Panc1 (cell line): ENCODE measurements around the gene AQP7. TPM values are rescaled to one million over a fixed set of nuclear protein-coding genes. Genes with fewer than 3 reads are reported as not detected.
A peak's percentile ranks its signal among the peaks of the same experiment; 100 is the strongest.

ENCODE experiments used
- ATAC-seq: fragments of 200-7000 bp; cut with Tn5 transposase; 2 replicates; pipeline ENCODE4 v1.9.1; 2020; ENCODE audit warnings: mild to moderate bottlenecking, moderate library complexity
- BruUV-seq: library from RNA; stranded (reverse); fragments of 400-500 nt; replicated peaks from 2 replicates; lab custom pipeline; 2021; lab: Mats Ljungman, UMichigan
- CTCF ChIA-PET: fragments of 300-600 bp; sonication (Branson Sonifier 250); formaldehyde crosslinking; loops from one replicate; lab custom pipeline; 2022; ENCODE audit warnings: antibody characterized with exemption; lab: Charles Lee
- POLR2A ChIA-PET: fragments of 300-600 bp; sonication (Branson Sonifier 250); formaldehyde crosslinking; loops from one replicate; lab custom pipeline; 2022; ENCODE audit warnings: antibody characterized with exemption; lab: Charles Lee
- DNase-seq: peaks from one replicate; pipeline ENCODE4 v3.0.0-alpha.2; 2010; ENCODE audit warnings: low read depth, low spot score
- H3K27ac ChIP-seq: 2 replicates; pipeline ENCODE4 v1.5.1; 2011; ENCODE audit warnings: mild to moderate bottlenecking, low read length, inconsistent platforms
- H3K27me3 ChIP-seq: fragments of 200-500 bp; sonication (Bioruptor generic); 2 replicates; pipeline ENCODE4 v1.6.0; 2014; ENCODE audit warnings: low read length, inconsistent platforms; ENCODE audit not compliant: control insufficient read depth, insufficient read depth
- H3K36me3 ChIP-seq: fragments of 200-500 bp; sonication (Bioruptor generic); 2 replicates; pipeline ENCODE4 v1.5.1; 2014; ENCODE audit warnings: inconsistent platforms, mild to moderate bottlenecking, low read length, moderate library complexity; ENCODE audit not compliant: control insufficient read depth, insufficient read depth
- H3K4me1 ChIP-seq: 2 replicates; pipeline ENCODE4 v1.5.1; 2011; ENCODE audit warnings: inconsistent platforms, mild to moderate bottlenecking, low read length, moderate library complexity; ENCODE audit not compliant: control insufficient read depth, insufficient read depth
- H3K4me3 ChIP-seq, 2 experiments: 2 replicates each; pipeline ENCODE4 v1.5.1; 2011 to 2012; ENCODE audit warnings: low read depth in 2 of 2, low read length in 2 of 2, mild to moderate bottlenecking in 2 of 2, inconsistent platforms in 1 of 2, moderate library complexity in 1 of 2
- H3K9me3 ChIP-seq: fragments of 200-500 bp; sonication (Bioruptor generic); 2 replicates; pipeline ENCODE4 v1.5.1; 2014; ENCODE audit warnings: low read depth, mild to moderate bottlenecking, inconsistent platforms, low read length, moderate library complexity; ENCODE audit not compliant: control insufficient read depth, insufficient read depth
- POLR2AphosphoS5 ChIP-seq: IDR thresholded peaks from 2 replicates; pipeline ENCODE4 v1.6.1; 2012; ENCODE audit warnings: mild to moderate bottlenecking, low read depth, low read length, moderate library complexity
- SIN3A ChIP-seq: IDR thresholded peaks from 2 replicates; pipeline ENCODE4 v1.6.1; 2012; ENCODE audit warnings: low read depth, mild to moderate bottlenecking, low read length, moderate library complexity, borderline replicate concordance; ENCODE audit not compliant: insufficient read depth
- TCF7L2 ChIP-seq: IDR thresholded peaks from 2 replicates; pipeline ENCODE4 v1.6.1; 2011; ENCODE audit warnings: mild to moderate bottlenecking, low read depth, low read length, inconsistent platforms
- in situ Hi-C: cut with HindIII; loops from 2 replicates; pipeline ENCODE4 v1.10.0; 2016; ENCODE audit warnings: low sequenced_read_pairs, low pct_unique_long_range_greater_than_20kb
- intact Hi-C: fragments of 100-400 bp; cut with micrococcal nuclease; formaldehyde crosslinking; loops from one replicate; pipeline ENCODE4 v1.10.0; 2022; ENCODE audit not compliant: unreplicated experiment
- total RNA-seq: library from RNA; stranded (reverse); gene quantifications from one replicate; pipeline ENCODE4 v1.2.1, GENCODE V29; 2021; ENCODE audit not compliant: unreplicated experiment
- TF ChIP-seq, protein P1 (sequence below): fragments of 450-650 bp; IDR thresholded peaks from 2 replicates; pipeline ENCODE4 v1.5.1; 2017; ENCODE audit warnings: mild to moderate bottlenecking
- TF ChIP-seq, protein P2 (sequence below), 2 experiments: IDR thresholded peaks; 2 replicates each; pipeline ENCODE4 v1.6.1; 2011 to 2012; ENCODE audit warnings: low read depth in 2 of 2, control low read depth in 1 of 2, low read length in 1 of 2, mild to moderate bottlenecking in 1 of 2, moderate library complexity in 1 of 2; ENCODE audit not compliant: insufficient read depth in 1 of 2

AQP7 gene
- total RNA-seq, 1 experiment from 2014 or later = 0.26 TPM

DNA sequence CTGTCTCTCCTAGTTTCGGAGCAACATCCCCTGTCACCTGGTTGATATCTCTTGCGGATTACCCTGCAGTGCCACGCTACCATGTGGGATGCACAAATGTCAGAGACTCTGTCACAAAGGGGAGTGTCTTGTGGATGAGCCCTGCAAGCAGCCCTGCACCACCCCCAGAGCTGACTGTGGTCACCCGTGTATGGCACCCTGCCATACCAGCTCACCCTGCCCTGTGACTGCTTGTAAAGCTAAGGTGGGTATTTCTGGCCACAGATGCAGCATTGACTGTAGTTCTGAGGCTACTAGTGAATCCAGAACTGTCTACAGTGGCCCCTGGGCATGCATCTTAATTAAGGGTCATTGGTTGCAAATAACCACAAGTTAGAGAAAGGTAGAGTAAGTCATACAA is 50.8 kb downstream of the AQP7 start:
- no TSS peak for BruUV-seq
- ChIA-PET CTCF (interaction anchor here (0.8 kb wide), 1 partner anchor 167 kb away, joined by 3 read pairs; no protein-coding TSS in a partner anchor), POLR2A (no interaction called here)
- Histone ChIP-seq H3K9me3 (no peaks in the 10 kb centered on the region), H3K27me3 (no peaks in the 10 kb centered on the region), H3K36me3 (peaks cover 6% of the 10 kb centered on the region), H3K4me1 (no peaks in the 10 kb centered on the region), H3K27ac (no peak overlapping the region), H3K4me3 (no peak overlapping the region)
- ATAC-seq (no peak), DNase-seq (no peak)
- in situ Hi-C loops (no loop called here), intact Hi-C loops (no loop called here)
- TF ChIP-seq, protein P1, sequence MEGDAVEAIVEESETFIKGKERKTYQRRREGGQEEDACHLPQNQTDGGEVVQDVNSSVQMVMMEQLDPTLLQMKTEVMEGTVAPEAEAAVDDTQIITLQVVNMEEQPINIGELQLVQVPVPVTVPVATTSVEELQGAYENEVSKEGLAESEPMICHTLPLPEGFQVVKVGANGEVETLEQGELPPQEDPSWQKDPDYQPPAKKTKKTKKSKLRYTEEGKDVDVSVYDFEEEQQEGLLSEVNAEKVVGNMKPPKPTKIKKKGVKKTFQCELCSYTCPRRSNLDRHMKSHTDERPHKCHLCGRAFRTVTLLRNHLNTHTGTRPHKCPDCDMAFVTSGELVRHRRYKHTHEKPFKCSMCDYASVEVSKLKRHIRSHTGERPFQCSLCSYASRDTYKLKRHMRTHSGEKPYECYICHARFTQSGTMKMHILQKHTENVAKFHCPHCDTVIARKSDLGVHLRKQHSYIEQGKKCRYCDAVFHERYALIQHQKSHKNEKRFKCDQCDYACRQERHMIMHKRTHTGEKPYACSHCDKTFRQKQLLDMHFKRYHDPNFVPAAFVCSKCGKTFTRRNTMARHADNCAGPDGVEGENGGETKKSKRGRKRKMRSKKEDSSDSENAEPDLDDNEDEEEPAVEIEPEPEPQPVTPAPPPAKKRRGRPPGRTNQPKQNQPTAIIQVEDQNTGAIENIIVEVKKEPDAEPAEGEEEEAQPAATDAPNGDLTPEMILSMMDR = no peak
- 0 out of 2 replicates have a peak, but pooled peaks have one; percentile 18 for TF ChIP-seq POLR2AphosphoS5

DNA sequence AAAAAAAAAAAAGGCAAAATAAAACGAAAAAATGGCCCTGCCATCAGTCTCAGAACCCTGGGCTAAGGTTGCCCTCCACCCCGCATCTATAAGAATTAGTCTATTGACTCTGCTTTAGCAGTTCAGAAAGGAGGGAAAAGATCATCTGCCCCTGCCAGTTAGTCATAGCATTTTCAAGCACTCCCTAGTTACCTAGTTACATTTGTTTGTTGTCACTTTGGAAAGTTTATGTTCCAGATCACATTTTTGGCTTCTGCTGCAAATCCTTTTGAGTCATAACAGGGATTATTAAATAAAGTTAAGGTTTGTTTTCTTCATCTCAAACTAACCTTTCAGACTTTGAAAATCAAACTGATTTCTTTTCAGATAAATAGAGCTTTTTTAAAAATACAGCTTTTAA is 52.1 kb downstream of the AQP7 start:
- CTCF ChIA-PET = interaction anchor here (0.7 to 0.8 kb wide), 2 partner anchors 43 to 117 kb away, joined by 3 to 6 read pairs; no protein-coding TSS in a partner anchor
- no peak overlapping the region for H3K4me3 ChIP-seq
- intact Hi-C loops = no loop called here
- H3K27me3 ChIP-seq = no peaks in the 10 kb centered on the region
- DNase-seq (no peak), ATAC-seq (peak; percentile 49; the same call in 1 of the 2 replicates)
- no peak overlapping the region for H3K27ac ChIP-seq
- TF ChIP-seq TCF7L2 (no peak), SIN3A (no peak), POLR2AphosphoS5 (no peak)
- TF ChIP-seq, protein P2, sequence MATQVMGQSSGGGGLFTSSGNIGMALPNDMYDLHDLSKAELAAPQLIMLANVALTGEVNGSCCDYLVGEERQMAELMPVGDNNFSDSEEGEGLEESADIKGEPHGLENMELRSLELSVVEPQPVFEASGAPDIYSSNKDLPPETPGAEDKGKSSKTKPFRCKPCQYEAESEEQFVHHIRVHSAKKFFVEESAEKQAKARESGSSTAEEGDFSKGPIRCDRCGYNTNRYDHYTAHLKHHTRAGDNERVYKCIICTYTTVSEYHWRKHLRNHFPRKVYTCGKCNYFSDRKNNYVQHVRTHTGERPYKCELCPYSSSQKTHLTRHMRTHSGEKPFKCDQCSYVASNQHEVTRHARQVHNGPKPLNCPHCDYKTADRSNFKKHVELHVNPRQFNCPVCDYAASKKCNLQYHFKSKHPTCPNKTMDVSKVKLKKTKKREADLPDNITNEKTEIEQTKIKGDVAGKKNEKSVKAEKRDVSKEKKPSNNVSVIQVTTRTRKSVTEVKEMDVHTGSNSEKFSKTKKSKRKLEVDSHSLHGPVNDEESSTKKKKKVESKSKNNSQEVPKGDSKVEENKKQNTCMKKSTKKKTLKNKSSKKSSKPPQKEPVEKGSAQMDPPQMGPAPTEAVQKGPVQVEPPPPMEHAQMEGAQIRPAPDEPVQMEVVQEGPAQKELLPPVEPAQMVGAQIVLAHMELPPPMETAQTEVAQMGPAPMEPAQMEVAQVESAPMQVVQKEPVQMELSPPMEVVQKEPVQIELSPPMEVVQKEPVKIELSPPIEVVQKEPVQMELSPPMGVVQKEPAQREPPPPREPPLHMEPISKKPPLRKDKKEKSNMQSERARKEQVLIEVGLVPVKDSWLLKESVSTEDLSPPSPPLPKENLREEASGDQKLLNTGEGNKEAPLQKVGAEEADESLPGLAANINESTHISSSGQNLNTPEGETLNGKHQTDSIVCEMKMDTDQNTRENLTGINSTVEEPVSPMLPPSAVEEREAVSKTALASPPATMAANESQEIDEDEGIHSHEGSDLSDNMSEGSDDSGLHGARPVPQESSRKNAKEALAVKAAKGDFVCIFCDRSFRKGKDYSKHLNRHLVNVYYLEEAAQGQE (IDR thresholded peaks at IDR 0.05; ENCODE audit: insufficient read depth in 1 of 2, low read depth in 2 of 2, low read length in 1 of 2) = no peak
- TF ChIP-seq, protein P1 = no peak
- H3K9me3 ChIP-seq = no peaks in the 10 kb centered on the region
- POLR2A ChIA-PET = no interaction called here
- no peaks in the 10 kb centered on the region for H3K4me1 ChIP-seq
- in situ Hi-C loops = no loop called here
- BruUV-seq = no TSS peak
- H3K36me3 ChIP-seq = peaks cover 16% of the 10 kb centered on the region
